B cell (primary cell): ENCODE data around the gene PDCD11. TPM values are rescaled to one million over a fixed set of nuclear protein-coding genes. Genes with fewer than 3 reads are reported as not detected.
"Not testable (repeated sequence)": the region's sequence is repeated elsewhere in the genome, so short reads cannot be mapped to it uniquely, and the experiment has no call there.

Experiments
- ATAC-seq: fragments of 200-7000 bp; cut with Tn5 transposase; one replicate; pipeline ENCODE4 v1.10.0; 2021; ENCODE audit warnings: low read depth, mild to moderate bottlenecking, moderate number of reproducible peaks, moderate library complexity
- CTCF ChIA-PET: fragments of 350-600 bp; sonication (Branson Sonifier 250); formaldehyde crosslinking; loops from one replicate; lab custom pipeline; 2021; ENCODE audit warnings: antibody characterized with exemption, inconsistent platforms; lab: Charles Lee
- POLR2A ChIA-PET: fragments of 350-600 bp; sonication (Branson Sonifier 250); formaldehyde crosslinking; loops from one replicate; lab custom pipeline; 2021; ENCODE audit warnings: antibody characterized with exemption; lab: Charles Lee
- DNase-seq: peaks from one replicate; pipeline ENCODE4 v3.0.0; 2013
- H2AFZ ChIP-seq: 2 replicates; pipeline ENCODE4 v1.6.1; 2012; ENCODE audit warnings: mild to moderate bottlenecking, low read depth, low read length; ENCODE audit not compliant: insufficient read depth, poor library complexity, severe bottlenecking
- H3K27ac ChIP-seq, 2 donors: 1 replicate in 1 of 2; 2 replicates in 1 of 2; pipeline ENCODE4 v1.5.1; 2012 to 2013; ENCODE audit warnings: low read length in 2 of 2, mild to moderate bottlenecking in 2 of 2, moderate library complexity in 1 of 2
- H3K27me3 ChIP-seq, 4 experiments: fragments of 200-600 bp in 1 of 4; sonication (generic) in 1 of 4; replicated peaks in 1 of 4; 1 replicate in 2 of 4; 2 replicates in 2 of 4; pipeline versions ENCODE4 v1.6.1 to v1.7.0; 2013 to 2016; ENCODE audit warnings: low read length in 3 of 4, mild to moderate bottlenecking in 2 of 4, mixed read lengths in 1 of 4, moderate library complexity in 1 of 4; ENCODE audit not compliant: insufficient read depth in 4 of 4, control insufficient read depth in 3 of 4; ENCODE audit errors: control extremely low read depth in 1 of 4
- H3K36me3 ChIP-seq, 2 experiments: replicated peaks in 1 of 2; 1 replicate in 1 of 2; 2 replicates in 1 of 2; pipeline versions ENCODE4 v1.6.1 to v1.7.1; 2013; ENCODE audit warnings: low read length in 1 of 2; ENCODE audit not compliant: insufficient read depth in 2 of 2, control insufficient read depth in 1 of 2; ENCODE audit errors: control extremely low read depth in 1 of 2, extremely low read depth in 1 of 2
- H3K4me1 ChIP-seq, 2 donors: fragments of 200-600 bp in 1 of 2; sonication (generic) in 1 of 2; 1 replicate in 1 of 2; 2 replicates in 1 of 2; pipeline versions ENCODE4 v1.5.1 to v1.6.1; 2013 to 2017; ENCODE audit warnings: low read length in 2 of 2; ENCODE audit not compliant: control insufficient read depth in 2 of 2, insufficient read depth in 2 of 2
- H3K4me2 ChIP-seq: replicated peaks from 2 replicates; pipeline ENCODE3; 2012; ENCODE audit warnings: mild to moderate bottlenecking, low read depth, low read length; ENCODE audit not compliant: poor library complexity, severe bottlenecking
- H3K4me3 ChIP-seq, 5 experiments: fragments of 200-600 bp in 1 of 5; sonication (generic) in 1 of 5; 1 replicate in 3 of 5; 2 replicates in 2 of 5; pipeline versions ENCODE4 v1.5.1 to v1.7.0; 2011 to 2016; ENCODE audit warnings: low read length in 4 of 5, mild to moderate bottlenecking in 4 of 5, low read depth in 2 of 5, control low read depth in 1 of 5, moderate library complexity in 1 of 5; ENCODE audit not compliant: insufficient read depth in 1 of 5; ENCODE audit errors: control extremely low read depth in 1 of 5, extremely low read depth in 1 of 5
- H3K79me2 ChIP-seq: fragments of 200-600 bp; sonication (generic); one replicate; pipeline ENCODE4 v1.6.0; 2016; ENCODE audit warnings: low read length; ENCODE audit not compliant: control insufficient read depth, insufficient read depth
- H3K9ac ChIP-seq: fragments of 200-600 bp; sonication (generic); 2 replicates; pipeline ENCODE4 v1.6.1; 2017; ENCODE audit warnings: mild to moderate bottlenecking, low read length, moderate library complexity
- H3K9me3 ChIP-seq, 3 donors: one replicate each; pipeline versions ENCODE4 v1.6.1 to v1.7.1; 2013; ENCODE audit warnings: low read length in 2 of 3; ENCODE audit not compliant: control insufficient read depth in 2 of 3, insufficient read depth in 1 of 3; ENCODE audit errors: control extremely low read depth in 1 of 3
- H4K20me1 ChIP-seq: 2 replicates; pipeline ENCODE4 v1.6.0; 2012; ENCODE audit warnings: mild to moderate bottlenecking, low read length; ENCODE audit not compliant: insufficient read depth, control insufficient read depth, poor library complexity, severe bottlenecking
- H3K27ac Mint-ChIP-seq: one replicate; pipeline ENCODE4 v1.8.0; 2021; ENCODE audit warnings: mixed read lengths
- H3K27me3 Mint-ChIP-seq: one replicate; pipeline ENCODE4 v1.8.0; 2021; ENCODE audit warnings: mixed read lengths
- H3K4me1 Mint-ChIP-seq: one replicate; pipeline ENCODE4 v1.8.0; 2021; ENCODE audit warnings: mixed read lengths
- H3K4me3 Mint-ChIP-seq: one replicate; pipeline ENCODE4 v1.8.0; 2021; ENCODE audit warnings: mixed read lengths
- H3K9me3 Mint-ChIP-seq: one replicate; pipeline ENCODE4 v1.8.0; 2022; ENCODE audit warnings: mixed read lengths; ENCODE audit not compliant: insufficient read depth
- EZH2 ChIP-seq: IDR thresholded peaks from 2 replicates; pipeline ENCODE4 v1.6.1; 2012; ENCODE audit warnings: borderline replicate concordance, low read depth, mild to moderate bottlenecking, moderate library complexity, low read length; ENCODE audit not compliant: insufficient read depth, poor library complexity, severe bottlenecking
- WGBS: methylation state at CpG from one replicate; pipeline ENCODE4 v1.1.5; 2013; ENCODE audit warnings: missing lambda C conversion rate; ENCODE audit not compliant: insufficient coverage; 5-methylcytosine and 5-hydroxymethylcytosine counted together
- intact Hi-C: fragments of 100-400 bp; cut with micrococcal nuclease; formaldehyde crosslinking; loops from one replicate; pipeline ENCODE4 v1.10.0; 2022
- polyA plus RNA-seq: library from polyadenylated mRNA; depleted of rRNA; stranded (reverse); fragments of >200 nt; gene quantifications from 2 replicates; pipeline ENCODE4 v1.2.3, GENCODE V29; 2012
- total RNA-seq, 2 donors: library from RNA; stranded (reverse); fragments of 120-200 nt in 1 of 2; gene quantifications; 1 replicate in 1 of 2; 2 replicates in 1 of 2; pipeline versions ENCODE4 v1.2.3 to v1.2.4, GENCODE V29; 2013 to 2022
- TF ChIP-seq, protein P1 (sequence below): fragments of 200-600 bp; IDR thresholded peaks from one replicate; pipeline ENCODE4 v1.8.0; 2022; ENCODE audit warnings: antibody characterized with exemption, mild to moderate bottlenecking

Gene PDCD11
- total and polyA plus RNA-seq, 2 donors (not counting 1 experiment from before 2014, with no cell fraction given): 15.9 to 42.3 TPM

- Histone ChIP-seq H3K27me3 (no peaks in the 10 kb centered on the region), H4K20me1 (no peaks in the 10 kb centered on the region), H3K9ac (no peak overlapping the region), H3K4me1 (peaks cover 4 to 7% of the 10 kb centered on the region in 2 donors), H3K9me3 (no peaks in the 10 kb centered on the region), H3K79me2 (peaks cover 5% of the 10 kb centered on the region), H3K4me3 (no peak overlapping the region), H3K36me3 (no peaks in the 10 kb centered on the region), H3K4me2 (no peak overlapping the region), H3K27ac (no peak overlapping the region), H2AFZ (no peak overlapping the region)
- Mint-ChIP-seq H3K27ac (no peak overlapping the region), H3K27me3 (no peaks in the 10 kb centered on the region), H3K4me3 (no peak overlapping the region), H3K9me3 (no peaks in the 10 kb centered on the region), H3K4me1 (peaks cover 4% of the 10 kb centered on the region)
- ATAC-seq: no peak
- WGBS: 83% methylated on average over 1 of the region's 5 CpGs
- ChIA-PET POLR2A (interaction anchor here (0.6 kb wide), 1 partner anchor 11 kb away, joined by 4 read pairs; no protein-coding TSS in a partner anchor), CTCF (no interaction called here)
- TF ChIP-seq, protein P1, sequence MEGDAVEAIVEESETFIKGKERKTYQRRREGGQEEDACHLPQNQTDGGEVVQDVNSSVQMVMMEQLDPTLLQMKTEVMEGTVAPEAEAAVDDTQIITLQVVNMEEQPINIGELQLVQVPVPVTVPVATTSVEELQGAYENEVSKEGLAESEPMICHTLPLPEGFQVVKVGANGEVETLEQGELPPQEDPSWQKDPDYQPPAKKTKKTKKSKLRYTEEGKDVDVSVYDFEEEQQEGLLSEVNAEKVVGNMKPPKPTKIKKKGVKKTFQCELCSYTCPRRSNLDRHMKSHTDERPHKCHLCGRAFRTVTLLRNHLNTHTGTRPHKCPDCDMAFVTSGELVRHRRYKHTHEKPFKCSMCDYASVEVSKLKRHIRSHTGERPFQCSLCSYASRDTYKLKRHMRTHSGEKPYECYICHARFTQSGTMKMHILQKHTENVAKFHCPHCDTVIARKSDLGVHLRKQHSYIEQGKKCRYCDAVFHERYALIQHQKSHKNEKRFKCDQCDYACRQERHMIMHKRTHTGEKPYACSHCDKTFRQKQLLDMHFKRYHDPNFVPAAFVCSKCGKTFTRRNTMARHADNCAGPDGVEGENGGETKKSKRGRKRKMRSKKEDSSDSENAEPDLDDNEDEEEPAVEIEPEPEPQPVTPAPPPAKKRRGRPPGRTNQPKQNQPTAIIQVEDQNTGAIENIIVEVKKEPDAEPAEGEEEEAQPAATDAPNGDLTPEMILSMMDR: no peak
- TF ChIP-seq EZH2: no peak
- DNase-seq: no peak
- intact Hi-C loops: no loop called here
Observed at GRCh38 chr10:103355906-103356599, 40.4 kb upstream of the PDCD11 start.

DNA sequence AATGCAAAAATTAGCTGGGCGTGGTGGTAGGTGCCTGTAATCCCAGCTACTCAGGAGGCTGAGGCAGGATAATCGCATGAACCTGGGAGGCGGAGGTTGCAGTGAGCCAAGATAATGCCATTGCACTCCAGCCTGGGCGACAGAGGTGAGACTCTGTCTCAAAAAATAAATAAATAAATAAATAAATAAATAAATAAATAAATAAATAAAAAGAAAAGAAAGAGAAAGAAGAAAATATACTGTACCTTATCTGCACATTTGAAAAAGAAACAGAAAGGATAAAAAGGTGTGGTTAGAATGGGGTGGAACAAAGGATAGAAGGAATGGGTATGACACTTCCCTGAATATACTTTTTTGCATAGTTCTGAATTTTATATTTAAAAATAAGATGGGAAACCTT is 36.9 kb upstream of the PDCD11 start:
- WGBS: 83% methylated on average over 1 of the region's 4 CpGs

GRCh38 chr10:103360791-103361190 is 35.6 kb upstream of the PDCD11 start:
- H3K27ac Mint-ChIP-seq, H3K9me3 ChIP-seq, H3K27me3 Mint-ChIP-seq, H4K20me1 ChIP-seq, H2AFZ ChIP-seq, H3K27ac ChIP-seq, POLR2A ChIA-PET, H3K27me3 ChIP-seq, CTCF ChIA-PET, H3K4me2 ChIP-seq, H3K9me3 Mint-ChIP-seq, H3K36me3 ChIP-seq, H3K4me3 Mint-ChIP-seq, H3K4me1 ChIP-seq, H3K4me3 ChIP-seq, H3K9ac ChIP-seq, H3K4me1 Mint-ChIP-seq, DNase-seq, H3K79me2 ChIP-seq, ATAC-seq: not testable (repeated sequence)
- intact Hi-C loops: loop anchor here (10.0 kb wide), 1 partner anchor 616 kb away; the partner anchor contains the start of gene WBP1L
- WGBS: 97% methylated on average over 6 of the region's 9 CpGs

More for the DNA sequence above, 36.9 kb upstream of the PDCD11 start:
- DNase-seq, H3K9me3 ChIP-seq, ATAC-seq, H3K27me3 Mint-ChIP-seq, H3K4me1 ChIP-seq, H3K9ac ChIP-seq, H2AFZ ChIP-seq, H3K27me3 ChIP-seq, H4K20me1 ChIP-seq, H3K4me1 Mint-ChIP-seq, H3K9me3 Mint-ChIP-seq, intact Hi-C loops, POLR2A ChIA-PET, H3K4me2 ChIP-seq, CTCF ChIA-PET, H3K36me3 ChIP-seq, H3K4me3 ChIP-seq, H3K27ac ChIP-seq, H3K27ac Mint-ChIP-seq, H3K79me2 ChIP-seq, H3K4me3 Mint-ChIP-seq: not testable (repeated sequence)
